ENCODE results near the gene HNF1A.

The HNF1A gene

DNA sequence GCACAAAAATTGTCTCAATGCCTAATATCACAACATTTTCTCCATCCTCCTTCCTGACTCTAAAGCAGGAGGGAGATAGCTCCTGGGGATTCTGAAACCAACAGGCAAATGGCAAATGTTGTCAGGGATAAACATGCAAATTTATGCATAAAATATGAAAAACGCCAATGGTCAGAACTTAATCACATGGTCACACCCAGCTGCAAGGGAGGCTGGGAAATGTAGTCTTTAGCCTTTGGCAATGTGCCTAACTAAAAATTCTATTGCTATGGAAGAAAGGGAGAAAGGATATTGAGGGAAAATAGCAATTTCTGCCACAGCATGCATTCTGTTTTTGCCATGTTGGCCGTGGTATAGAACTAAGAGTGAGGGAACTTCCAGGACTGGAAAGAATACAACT, 72.4 kb downstream of the HNF1A start:
- DNase-seq (ENCODE audit: low read depth in 2 of 2), result no peak
